A549 (cell line): ENCODE results near the gene ABCC9. TPM values are rescaled to one million over a fixed set of nuclear protein-coding genes. Genes with fewer than 3 reads are reported as not detected.

Source experiments
- ATAC-seq, 2 experiments: fragments of 200-7000 bp in 1 of 2; fragments of >200 bp in 1 of 2; cut with Nextera tagmentation in 1 of 2; cut with Tn5 transposase in 1 of 2; 3 replicates each; pipeline versions ENCODE4 v1.8.0 to v1.9.1; 2018 to 2020; ENCODE audit warnings: mild to moderate bottlenecking in 1 of 2, moderate library complexity in 1 of 2
- CTCF ChIA-PET: fragments of 300-600 bp; sonication (Branson Sonifier 250); formaldehyde crosslinking; extraction: SDS; loops from one replicate; lab custom pipeline; 2021; ENCODE audit warnings: antibody characterized with exemption, inconsistent platforms; lab: Yijun Ruan, JAX
- POLR2A ChIA-PET: fragments of 350-600 bp; formaldehyde crosslinking; extraction: SDS; loops from one replicate; lab custom pipeline; 2021; ENCODE audit warnings: antibody characterized with exemption, inconsistent platforms; lab: Yijun Ruan, JAX
- DNase-seq, 2 experiments: peaks; one replicate each; pipeline versions ENCODE4 v3.0.0 to v3.0.0-alpha.2; 2011 to 2016; ENCODE audit warnings: low read depth in 1 of 2, low spot score in 1 of 2
- FAIRE-seq: peaks from 2 replicates; lab custom pipeline; 2011; peaks lifted over from hg19 to GRCh38; lab: Jason Lieb, UNC
- H3K27ac ChIP-seq, 2 experiments: fragments of >200 bp; sonication (Bioruptor Twin); formaldehyde crosslinking; 3 replicates each; pipeline ENCODE4 v1.5.1; 2016 to 2017
- H3K4me1 ChIP-seq: fragments of >200 bp; sonication (Bioruptor Twin); formaldehyde crosslinking; 3 replicates; pipeline ENCODE4 v1.6.1; 2016
- H3K4me2 ChIP-seq: fragments of >200 bp; sonication (Bioruptor Twin); formaldehyde crosslinking; 3 replicates; pipeline ENCODE4 v1.6.1; 2016
- H3K4me3 ChIP-seq: fragments of >200 bp; sonication (Bioruptor Twin); formaldehyde crosslinking; 3 replicates; pipeline ENCODE4 v1.5.1; 2016
- H3K9me3 ChIP-seq: fragments of >200 bp; sonication (Bioruptor Twin); formaldehyde crosslinking; 3 replicates; pipeline ENCODE4 v1.6.1; 2016
- ATOH8 ChIP-seq: fragments of 250-450 bp; sonication (Bioruptor Pico); IDR thresholded peaks from 2 replicates; pipeline ENCODE4 v1.5.0; 2020; ENCODE audit warnings: low read depth, mild to moderate bottlenecking, moderate library complexity
- BCL3 ChIP-seq: fragments of >200 bp; sonication (Bioruptor Twin); formaldehyde crosslinking; IDR thresholded peaks from 3 replicates; pipeline ENCODE4 v1.6.1; 2016
- CEBPB ChIP-seq, 2 experiments: fragments of >200 bp in 1 of 2; sonication (Bioruptor Twin) in 1 of 2; formaldehyde crosslinking in 1 of 2; IDR thresholded peaks; 2 replicates each; pipeline ENCODE4 v1.6.1; 2012 to 2016
- CHD4 ChIP-seq: fragments of 200-600 bp; sonication (generic); IDR thresholded peaks from 2 replicates; pipeline ENCODE4 v1.6.1; 2016; ENCODE audit warnings: antibody characterized with exemption, mild to moderate bottlenecking, borderline replicate concordance
- EHMT2 ChIP-seq: fragments of 200-600 bp; sonication (generic); IDR thresholded peaks from 2 replicates; pipeline ENCODE4 v1.6.1; 2016; ENCODE audit warnings: antibody characterized with exemption, low read depth, mild to moderate bottlenecking, moderate library complexity
- EP300 ChIP-seq, 2 experiments: fragments of >200 bp; sonication (Bioruptor Twin); formaldehyde crosslinking; IDR thresholded peaks; 2 replicates in 1 of 2; 3 replicates in 1 of 2; pipeline ENCODE4 v1.6.1; 2016 to 2017
- ESRRA ChIP-seq: fragments of 150-350 bp; IDR thresholded peaks from 2 replicates; pipeline ENCODE4 v1.6.1; 2014; ENCODE audit warnings: mild to moderate bottlenecking, low read length, borderline replicate concordance
- HMGXB4 ChIP-seq: fragments of 250-450 bp; sonication (Bioruptor Pico); IDR thresholded peaks from 2 replicates; pipeline ENCODE4 v1.5.0; 2021; ENCODE audit warnings: mild to moderate bottlenecking, moderate library complexity, borderline replicate concordance
- HOXA7 ChIP-seq: fragments of 250-450 bp; sonication (Bioruptor Pico); IDR thresholded peaks from 2 replicates; pipeline ENCODE4 v1.5.0; 2020; ENCODE audit warnings: mild to moderate bottlenecking, moderate library complexity
- HOXB13 ChIP-seq: fragments of 250-450 bp; sonication (Bioruptor Pico); IDR thresholded peaks from 2 replicates; pipeline ENCODE4 v1.5.0; 2020; ENCODE audit warnings: low read depth, mild to moderate bottlenecking, moderate library complexity
- NFE2L2 ChIP-seq: fragments of 150-350 bp; conservative IDR thresholded peaks from 2 replicates; pipeline ENCODE4 v1.6.1; 2014; ENCODE audit warnings: low read length
- PBX3 ChIP-seq: IDR thresholded peaks from 2 replicates; pipeline ENCODE4 v1.6.1; 2012
- RCOR1 ChIP-seq: fragments of 150-350 bp; IDR thresholded peaks from 2 replicates; pipeline ENCODE4 v1.6.1; 2014; ENCODE audit warnings: antibody characterized with exemption, low read length, low read depth
- SMC3 ChIP-seq: fragments of >200 bp; sonication (Bioruptor Twin); formaldehyde crosslinking; IDR thresholded peaks from 3 replicates; pipeline ENCODE4 v1.6.1; 2018; ENCODE audit warnings: inconsistent platforms
- TFCP2L1 ChIP-seq: fragments of 250-450 bp; sonication (Bioruptor Pico); IDR thresholded peaks from 2 replicates; pipeline ENCODE4 v1.5.0; 2021; ENCODE audit warnings: mild to moderate bottlenecking
- WGBS: methylation state at CpG from one replicate; pipeline ENCODE4 v1.1.6; 2017; ENCODE audit errors: missing lambda C conversion rate; 5-methylcytosine and 5-hydroxymethylcytosine counted together
- polyA plus RNA-seq, 4 experiments: library from polyadenylated mRNA; depleted of rRNA in 3 of 4; stranded (reverse); fragments of >200 nt; fragmentation: RNase III in 1 of 4; extraction: RNeasy Plus Mini Kit Qiagen cat#74134 plus additional on column Dnase treatment in 1 of 4; gene quantifications; 2 replicates in 3 of 4; 3 replicates in 1 of 4; pipeline ENCODE4 v1.2.3, GENCODE V29; 2011 to 2017

Gene ABCC9
- polyA plus RNA-seq, 2 of the 4 experiments (the other 2 are of a cell fraction), result 0.01 TPM; not detected in 1

GRCh38 chr12:21815306-21816062 is 125.7 kb downstream of the ABCC9 start:
- Histone ChIP-seq H3K4me1 (peaks cover 6% of the 10 kb centered on the region; the same call in 2 of the 3 replicates), H3K4me2 (no peak overlapping the region), H3K27ac (no peak overlapping the region), H3K9me3 (no peaks in the 10 kb centered on the region), H3K4me3 (no peak overlapping the region)
- POLR2A ChIA-PET, result no interaction called here
- WGBS, result 20% methylated on average over 1 of the region's 1 CpG
- FAIRE-seq (no peak), ATAC-seq (no peak), DNase-seq (no peak)
- TF ChIP-seq CHD4 (no peak), CEBPB (IDR thresholded peaks at IDR 0.05) (no peak), SMC3 (no peak), EP300 (IDR thresholded peaks at IDR 0.05) (no peak), ATOH8 (CRISPR knock-in tag) (no peak), RCOR1 (no peak), HOXB13 (CRISPR knock-in tag) (no peak)
- CTCF ChIA-PET, result interaction anchor here (0.9 kb wide), 1 partner anchor 12 kb away, joined by 3 read pairs; no protein-coding TSS in a partner anchor

GRCh38 chr12:21814814-21815213 is 126.4 kb downstream of the ABCC9 start:
- no peak overlapping the region for H3K4me3 ChIP-seq
- ChIA-PET CTCF (interaction anchor here (0.9 kb wide), 1 partner anchor 12 kb away, joined by 3 read pairs; no protein-coding TSS in a partner anchor), POLR2A (no interaction called here)
- DNase-seq, result no peak
- WGBS, result 55% methylated on average over 3 of the region's 3 CpGs
- no peak for TF ChIP-seq HOXA7
- TF ChIP-seq ESRRA, result no peak
- no peak for TF ChIP-seq RCOR1
- no peak for TF ChIP-seq BCL3
- no peak for TF ChIP-seq CEBPB (IDR thresholded peaks at IDR 0.05)
- no peak for TF ChIP-seq EHMT2
- TF ChIP-seq HMGXB4, result no peak
- no peak for TF ChIP-seq PBX3
- H3K27ac ChIP-seq, result no peak overlapping the region
- H3K9me3 ChIP-seq, result no peaks in the 10 kb centered on the region
- no peak for ATAC-seq
- no peak overlapping the region for H3K4me2 ChIP-seq
- no peak for FAIRE-seq
- H3K4me1 ChIP-seq, result peaks cover 6% of the 10 kb centered on the region; the same call in 2 of the 3 replicates

- TF ChIP-seq HOXA7 (no peak), TFCP2L1 (no peak), NFE2L2 (no peak)
- TF ChIP-seq, all 56 proteins: peak for 0
- ATAC-seq, result no peak
- no peak for FAIRE-seq
- ChIA-PET CTCF (interaction anchor here (0.9 kb wide), 1 partner anchor 13 kb away, joined by 3 read pairs; no protein-coding TSS in a partner anchor), POLR2A (no interaction called here)
- DNase-seq, result no peak
- H3K4me2 ChIP-seq, result no peak overlapping the region
- H3K9me3 ChIP-seq, result no peaks in the 10 kb centered on the region
- H3K4me1 ChIP-seq, result peaks cover 5% of the 10 kb centered on the region; the same call in 2 of the 3 replicates
- H3K27ac ChIP-seq, result no peak overlapping the region
- WGBS, result 45% methylated on average over 2 of the region's 2 CpGs
- no peak overlapping the region for H3K4me3 ChIP-seq
Observed at GRCh38 chr12:21814327-21814726, 126.9 kb downstream of the ABCC9 start.
